Type B pancreatic cell (in vitro differentiated cells): ENCODE data around the gene PDIK1L. TPM values are rescaled to one million over a fixed set of nuclear protein-coding genes. Genes with fewer than 3 reads are reported as not detected.
A peak's percentile ranks its signal among the peaks of the same experiment; 100 is the strongest.

Source experiments
- DNase-seq: peaks from one replicate; pipeline ENCODE4 v3.0.0; 2021; ENCODE audit warnings: mixed read lengths; ENCODE audit not compliant: unreplicated experiment; ENCODE audit errors: extremely low spot score
- H3K27ac Mint-ChIP-seq: 2 replicates; pipeline ENCODE4 v1.8.0; 2021; ENCODE audit warnings: mild to moderate bottlenecking, mixed read lengths
- H3K27me3 Mint-ChIP-seq: 2 replicates; pipeline ENCODE4 v1.8.0; 2021; ENCODE audit warnings: mixed read lengths
- H3K36me3 Mint-ChIP-seq: 2 replicates; pipeline ENCODE4 v1.8.0; 2021; ENCODE audit warnings: mixed read lengths
- H3K4me1 Mint-ChIP-seq: one replicate; pipeline ENCODE4 v1.8.0; 2021; ENCODE audit warnings: mixed read lengths; ENCODE audit not compliant: unreplicated experiment
- H3K4me3 Mint-ChIP-seq: 2 replicates; pipeline ENCODE4 v1.8.0; 2021; ENCODE audit warnings: mild to moderate bottlenecking, mixed read lengths
- H3K9me3 Mint-ChIP-seq: 2 replicates; pipeline ENCODE4 v1.8.0; 2021; ENCODE audit warnings: mixed read lengths
- total RNA-seq: library from RNA; stranded (reverse); gene quantifications from 2 replicates; pipeline ENCODE4 v1.2.1, GENCODE V29; 2021; ENCODE audit warnings: low replicate concordance
- TF ChIP-seq, protein P1 (sequence below): fragments of 200-600 bp; sonication (generic); conservative IDR thresholded peaks from 2 replicates; pipeline ENCODE4 v1.5.0; 2021; ENCODE audit warnings: antibody characterized with exemption, mild to moderate bottlenecking

Gene PDIK1L
- total RNA-seq, 1 donor from 2014 or later = 14.7 TPM

DNA sequence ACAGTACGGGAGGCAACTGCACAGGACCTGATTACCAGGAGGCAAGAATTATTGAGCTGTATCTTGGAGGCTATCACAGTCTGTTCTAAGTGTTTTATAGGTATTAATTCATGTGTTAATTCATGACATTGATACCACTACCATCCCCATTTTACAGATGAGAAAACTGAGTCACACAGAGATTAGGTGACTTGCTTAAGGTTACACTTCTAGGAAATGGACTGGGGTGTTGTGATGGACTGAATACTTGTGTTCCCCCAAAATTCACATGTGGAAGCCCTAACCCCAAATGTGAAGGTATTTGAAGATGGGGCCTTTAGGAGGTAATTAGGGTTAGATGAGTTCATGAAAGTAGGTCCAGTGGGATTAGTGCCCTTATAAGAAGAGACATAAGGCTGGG, 34.1 kb upstream of the PDIK1L start:
- TF ChIP-seq, protein P1, sequence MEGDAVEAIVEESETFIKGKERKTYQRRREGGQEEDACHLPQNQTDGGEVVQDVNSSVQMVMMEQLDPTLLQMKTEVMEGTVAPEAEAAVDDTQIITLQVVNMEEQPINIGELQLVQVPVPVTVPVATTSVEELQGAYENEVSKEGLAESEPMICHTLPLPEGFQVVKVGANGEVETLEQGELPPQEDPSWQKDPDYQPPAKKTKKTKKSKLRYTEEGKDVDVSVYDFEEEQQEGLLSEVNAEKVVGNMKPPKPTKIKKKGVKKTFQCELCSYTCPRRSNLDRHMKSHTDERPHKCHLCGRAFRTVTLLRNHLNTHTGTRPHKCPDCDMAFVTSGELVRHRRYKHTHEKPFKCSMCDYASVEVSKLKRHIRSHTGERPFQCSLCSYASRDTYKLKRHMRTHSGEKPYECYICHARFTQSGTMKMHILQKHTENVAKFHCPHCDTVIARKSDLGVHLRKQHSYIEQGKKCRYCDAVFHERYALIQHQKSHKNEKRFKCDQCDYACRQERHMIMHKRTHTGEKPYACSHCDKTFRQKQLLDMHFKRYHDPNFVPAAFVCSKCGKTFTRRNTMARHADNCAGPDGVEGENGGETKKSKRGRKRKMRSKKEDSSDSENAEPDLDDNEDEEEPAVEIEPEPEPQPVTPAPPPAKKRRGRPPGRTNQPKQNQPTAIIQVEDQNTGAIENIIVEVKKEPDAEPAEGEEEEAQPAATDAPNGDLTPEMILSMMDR = no peak
- H3K4me3 Mint-ChIP-seq = no peak overlapping the region
- H3K4me1 Mint-ChIP-seq = peaks cover 35% of the 10 kb centered on the region
- H3K27me3 Mint-ChIP-seq = no peaks in the 10 kb centered on the region
- H3K36me3 Mint-ChIP-seq = no peaks in the 10 kb centered on the region
- H3K9me3 Mint-ChIP-seq = no peaks in the 10 kb centered on the region
- DNase-seq = no peak
- peak overlapping the region; percentile 93 for H3K27ac Mint-ChIP-seq

DNA sequence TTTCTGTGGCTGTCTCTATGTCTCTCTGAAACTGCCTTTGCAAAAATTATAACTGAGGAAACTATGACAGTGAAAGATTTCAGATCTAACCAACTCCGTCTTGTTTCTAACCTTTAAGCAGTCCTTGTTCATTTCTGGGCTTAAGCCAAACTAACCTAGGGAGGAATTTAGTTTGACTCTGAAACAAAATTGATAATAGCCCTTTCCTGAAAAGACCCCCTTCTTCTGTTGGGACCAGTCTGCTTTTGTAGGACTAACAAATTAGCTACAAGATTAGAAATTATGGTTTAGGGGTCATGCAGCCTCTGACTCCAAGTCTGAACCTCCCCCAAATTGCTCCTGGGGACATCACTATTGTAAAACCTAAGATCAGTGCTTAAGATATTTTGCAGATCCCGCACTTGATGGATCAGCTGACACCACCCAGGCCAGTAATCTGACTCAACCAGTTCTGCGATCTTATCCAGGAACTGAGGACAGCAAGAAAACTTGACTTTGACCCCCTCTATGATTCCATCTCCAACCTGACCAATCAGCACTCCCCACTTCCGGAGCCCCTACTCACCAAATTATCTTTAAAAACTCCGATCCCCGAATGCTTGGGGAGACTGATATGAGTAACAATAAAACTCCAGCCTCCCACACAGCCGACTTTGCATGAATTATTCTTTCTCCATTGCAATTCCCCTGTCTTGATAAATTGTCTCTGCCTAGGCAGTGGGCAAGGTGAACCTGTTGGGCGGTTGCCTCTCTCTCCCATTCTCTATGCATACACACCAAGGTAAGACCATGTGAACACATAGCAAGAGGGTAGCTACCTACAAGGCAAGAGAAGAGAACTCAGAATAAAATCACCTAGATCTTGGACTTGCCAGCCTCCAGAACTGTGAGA, 33.1 kb upstream of the PDIK1L start:
- DNase-seq = no peak
- TF ChIP-seq, protein P1 = no peak
- peak overlapping the region; percentile 68 for H3K4me3 Mint-ChIP-seq

DNA sequence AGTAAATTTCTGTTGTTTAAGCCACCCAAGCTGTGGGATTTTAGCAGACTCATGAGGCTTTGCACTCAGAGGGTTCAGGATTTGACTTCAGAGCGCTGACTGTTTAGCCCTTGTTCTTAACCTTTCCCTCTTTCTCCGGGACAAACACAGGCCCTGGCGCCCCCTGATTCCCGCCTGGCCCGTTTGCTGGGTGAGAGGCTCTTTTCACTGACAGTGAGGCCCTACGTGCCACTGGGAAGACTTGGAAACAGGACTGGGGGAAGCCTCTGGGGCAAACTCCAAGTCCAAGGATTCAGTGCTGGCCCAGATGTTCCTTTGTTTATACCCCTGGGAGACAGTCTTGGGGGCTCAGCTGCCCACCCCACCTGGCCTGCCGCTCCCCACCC, 32.5 kb upstream of the PDIK1L start:
- TF ChIP-seq, protein P1 = no peak

More for the DNA sequence above, 33.1 kb upstream of the PDIK1L start:
- no peaks in the 10 kb centered on the region for H3K27me3 Mint-ChIP-seq
- H3K27ac Mint-ChIP-seq = peak overlapping the region; percentile 93
- peaks cover 31% of the 10 kb centered on the region for H3K4me1 Mint-ChIP-seq
- H3K36me3 Mint-ChIP-seq = no peaks in the 10 kb centered on the region
- no peaks in the 10 kb centered on the region for H3K9me3 Mint-ChIP-seq

DNA sequence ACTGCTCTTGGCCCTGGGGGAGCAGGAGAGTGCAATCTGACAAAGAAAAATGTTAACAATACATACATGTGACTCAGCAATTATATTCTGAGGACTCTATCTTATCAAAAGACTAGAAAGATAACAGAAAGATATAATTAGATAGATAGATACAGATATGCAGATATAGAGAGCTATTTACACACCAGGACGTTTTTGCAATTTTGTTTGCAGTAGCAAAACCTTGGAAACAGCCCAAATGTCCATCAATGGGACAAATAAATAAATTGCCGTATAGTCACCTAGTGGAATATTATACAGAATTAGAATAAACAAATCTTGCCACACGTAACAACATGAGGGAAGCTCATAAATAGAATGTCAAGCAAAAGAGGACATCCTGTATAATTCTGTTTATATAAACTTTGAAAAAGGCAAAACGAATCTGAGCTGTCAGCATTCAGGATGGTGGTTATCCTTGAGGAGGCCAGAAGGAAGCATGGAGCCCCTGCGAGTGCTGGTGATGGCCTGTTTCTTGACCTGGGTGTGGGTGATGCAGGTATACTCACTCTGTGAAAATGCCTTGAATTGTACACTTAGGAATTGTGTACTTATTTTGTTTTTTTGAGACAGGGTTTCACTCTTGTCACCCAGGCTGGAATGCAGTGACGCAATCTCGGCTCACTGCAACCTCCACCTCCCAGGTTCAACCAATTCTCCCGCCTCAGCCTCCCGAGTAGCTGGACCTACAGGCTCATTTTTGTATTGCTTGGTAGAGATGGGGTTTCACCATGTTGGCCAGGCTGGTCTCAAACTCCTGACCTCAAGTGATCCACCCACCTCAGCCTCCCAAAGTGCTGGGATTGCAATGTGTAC, 31.4 kb upstream of the PDIK1L start:
- DNase-seq = no peak
- TF ChIP-seq, protein P1 = no peak
- no peaks in the 10 kb centered on the region for H3K9me3 Mint-ChIP-seq
- peaks cover 31% of the 10 kb centered on the region for H3K4me1 Mint-ChIP-seq
- H3K27ac Mint-ChIP-seq = peak overlapping the region; percentile 93
- peaks cover under 1% of the 10 kb centered on the region for H3K27me3 Mint-ChIP-seq
- no peak overlapping the region for H3K4me3 Mint-ChIP-seq
- no peaks in the 10 kb centered on the region for H3K36me3 Mint-ChIP-seq

More for the DNA sequence above, 32.5 kb upstream of the PDIK1L start:
- Mint-ChIP-seq H3K27me3 (no peaks in the 10 kb centered on the region), H3K9me3 (no peaks in the 10 kb centered on the region), H3K4me1 (peaks cover 31% of the 10 kb centered on the region), H3K36me3 (no peaks in the 10 kb centered on the region), H3K4me3 (peak overlapping the region; percentile 25), H3K27ac (peak overlapping the region; percentile 93)
- DNase-seq = no peak

DNA sequence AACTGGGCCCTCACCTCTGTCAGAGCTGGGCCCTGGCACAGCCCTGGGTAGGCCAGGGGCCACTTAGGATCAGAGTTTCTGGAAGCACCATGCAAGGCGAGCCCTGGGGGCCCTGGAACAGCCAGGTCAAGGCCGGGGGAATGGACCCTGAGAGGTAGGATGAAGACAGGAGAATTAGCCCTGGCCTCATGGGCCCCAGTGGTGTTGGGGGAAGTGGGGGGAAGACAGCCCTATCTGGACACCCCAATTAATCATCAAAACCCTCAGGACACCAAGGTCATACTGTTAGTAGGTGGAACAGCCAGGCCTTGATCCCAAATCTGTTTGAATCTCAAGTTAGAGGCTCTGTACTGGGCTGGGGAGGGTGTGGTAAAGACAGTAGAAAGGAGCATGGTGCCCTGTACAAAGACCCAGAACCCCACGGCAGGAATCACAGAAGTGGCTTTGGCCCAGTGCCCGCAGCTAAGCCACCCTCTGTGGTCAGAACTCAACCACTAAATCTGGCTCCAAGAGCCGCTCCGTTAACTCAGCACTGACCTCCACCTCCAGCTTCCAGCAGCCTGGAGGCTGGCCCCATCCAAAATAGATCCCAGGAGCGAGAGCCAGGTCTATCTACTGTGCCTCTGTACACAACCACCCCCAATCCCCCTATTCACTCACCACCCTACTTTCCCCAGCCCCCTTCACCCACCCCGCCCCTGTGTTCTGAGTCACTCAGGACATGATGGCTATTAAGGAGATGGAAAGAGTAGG, 30.2 kb upstream of the PDIK1L start:
- H3K4me3 Mint-ChIP-seq = no peak overlapping the region
- no peaks in the 10 kb centered on the region for H3K36me3 Mint-ChIP-seq
- H3K9me3 Mint-ChIP-seq = no peaks in the 10 kb centered on the region
- peaks cover 4% of the 10 kb centered on the region for H3K27me3 Mint-ChIP-seq
- no peak for DNase-seq
- H3K4me1 Mint-ChIP-seq = peaks cover 23% of the 10 kb centered on the region
- H3K27ac Mint-ChIP-seq = peak overlapping the region; percentile 93
- TF ChIP-seq, protein P1 = no peak
